IMR-90 (cell line): ENCODE results near the gene SLC9A3. TPM values are rescaled to one million over a fixed set of nuclear protein-coding genes. Genes with fewer than 3 reads are reported as not detected.

Source experiments
- ATAC-seq: fragments of 200-7000 bp; cut with Tn5 transposase; 2 replicates; pipeline ENCODE4 v1.9.1; 2020; ENCODE audit warnings: low read depth, mild to moderate bottlenecking, moderate library complexity
- BruUV-seq: library from RNA; stranded (reverse); fragments of 400-500 nt; replicated peaks from 2 replicates; lab custom pipeline; 2021; lab: Mats Ljungman, UMichigan
- CTCF ChIA-PET: fragments of 300-600 bp; formaldehyde crosslinking; extraction: SDS; loops from one replicate; lab custom pipeline; 2021; ENCODE audit warnings: antibody characterized with exemption; lab: Yijun Ruan, JAX
- POLR2A ChIA-PET: fragments of 300-600 bp; sonication (Branson Sonifier 250); formaldehyde crosslinking; loops from one replicate; lab custom pipeline; 2022; ENCODE audit warnings: antibody characterized with exemption; ENCODE audit not compliant: unreplicated experiment; lab: Charles Lee
- DNase-seq: peaks from one replicate; pipeline ENCODE4 v3.0.0; 2013
- H2AFZ ChIP-seq: replicated peaks from 2 replicates; pipeline ENCODE3; 2013; ENCODE audit warnings: low read length, mild to moderate bottlenecking; ENCODE audit not compliant: poor library complexity
- H2AK5ac ChIP-seq: 2 replicates; pipeline ENCODE4 v1.6.1; 2013; ENCODE audit warnings: low read depth, low read length, inconsistent platforms
- H2AK9ac ChIP-seq: replicated peaks from 2 replicates; pipeline ENCODE3; 2013; ENCODE audit warnings: mild to moderate bottlenecking, low read depth, low read length, moderate library complexity; ENCODE audit not compliant: poor library complexity
- H2BK120ac ChIP-seq: 2 replicates; pipeline ENCODE4 v1.6.1; 2013; ENCODE audit warnings: low read depth, low read length, inconsistent platforms
- H2BK15ac ChIP-seq: 3 replicates; pipeline ENCODE4 v1.6.1; 2013; ENCODE audit warnings: low read depth, low read length, inconsistent platforms
- H2BK20ac ChIP-seq: 2 replicates; pipeline ENCODE4 v1.6.1; 2013; ENCODE audit warnings: low read depth, mild to moderate bottlenecking, inconsistent platforms, low read length, moderate library complexity
- H2BK5ac ChIP-seq: 2 replicates; pipeline ENCODE4 v1.6.1; 2013; ENCODE audit warnings: mild to moderate bottlenecking, low read depth, low read length, inconsistent platforms; ENCODE audit not compliant: poor library complexity, severe bottlenecking
- H3K14ac ChIP-seq: replicated peaks from 2 replicates; pipeline ENCODE4 v1.6.1; 2013; ENCODE audit warnings: low read depth, low read length, inconsistent platforms
- H3K18ac ChIP-seq: 2 replicates; pipeline ENCODE4 v1.6.1; 2013; ENCODE audit warnings: low read depth, low read length, control low read depth
- H3K23ac ChIP-seq: 2 replicates; pipeline ENCODE4 v1.6.1; 2013; ENCODE audit warnings: low read depth, low read length, inconsistent platforms
- H3K27ac ChIP-seq: 2 replicates; pipeline ENCODE4 v1.5.1; 2013; ENCODE audit warnings: mild to moderate bottlenecking, control low read depth, low read length; ENCODE audit not compliant: insufficient read depth
- H3K27me3 ChIP-seq: 2 replicates; pipeline ENCODE4 v1.6.1; 2013; ENCODE audit warnings: low read length; ENCODE audit not compliant: control insufficient read depth, insufficient read depth
- H3K36me3 ChIP-seq: 2 replicates; pipeline ENCODE4 v1.6.1; 2013; ENCODE audit warnings: low read length, mixed read lengths; ENCODE audit not compliant: control insufficient read depth, insufficient read depth
- H3K4ac ChIP-seq: 2 replicates; pipeline ENCODE4 v1.6.1; 2013; ENCODE audit warnings: low read depth, low read length, inconsistent platforms
- H3K4me1 ChIP-seq: 2 replicates; pipeline ENCODE4 v1.6.1; 2013; ENCODE audit warnings: low read length, mixed read lengths; ENCODE audit not compliant: control insufficient read depth, insufficient read depth
- H3K4me2 ChIP-seq: 2 replicates; pipeline ENCODE4 v1.6.1; 2013; ENCODE audit warnings: low read depth, mild to moderate bottlenecking, control low read depth, low read length, moderate library complexity
- H3K4me3 ChIP-seq: 2 replicates; pipeline ENCODE4 v1.5.1; 2013; ENCODE audit warnings: low read depth, mild to moderate bottlenecking, control low read depth, low read length, moderate library complexity; ENCODE audit not compliant: insufficient read depth
- H3K56ac ChIP-seq: 2 replicates; pipeline ENCODE4 v1.6.1; 2013; ENCODE audit warnings: low read length, inconsistent platforms; ENCODE audit not compliant: insufficient read depth; ENCODE audit errors: extremely low read depth
- H3K79me1 ChIP-seq, 2 experiments: 2 replicates each; pipeline ENCODE4 v1.6.1; 2013; ENCODE audit warnings: low read length in 2 of 2, inconsistent platforms in 1 of 2, low read depth in 1 of 2
- H3K9ac ChIP-seq: 2 replicates; pipeline ENCODE4 v1.6.1; 2013; ENCODE audit warnings: low read depth, low read length, control low read depth
- H3K9me1 ChIP-seq: 2 replicates; pipeline ENCODE4 v1.6.1; 2013; ENCODE audit warnings: low read length, inconsistent platforms; ENCODE audit not compliant: insufficient read depth
- H3K9me3 ChIP-seq: 2 replicates; pipeline ENCODE4 v1.6.1; 2013; ENCODE audit warnings: low read length; ENCODE audit not compliant: control insufficient read depth, insufficient read depth
- H4K20me1 ChIP-seq: 2 replicates; pipeline ENCODE4 v1.6.1; 2013; ENCODE audit warnings: low read length, inconsistent platforms; ENCODE audit not compliant: insufficient read depth
- H4K5ac ChIP-seq: 2 replicates; pipeline ENCODE4 v1.6.1; 2013; ENCODE audit warnings: mild to moderate bottlenecking, low read depth, low read length, control low read depth
- H4K8ac ChIP-seq, 2 experiments: 2 replicates each; pipeline ENCODE4 v1.6.1; 2013; ENCODE audit warnings: low read depth in 2 of 2, low read length in 2 of 2, control low read depth in 1 of 2, inconsistent platforms in 1 of 2
- H4K91ac ChIP-seq: 2 replicates; pipeline ENCODE4 v1.6.1; 2013; ENCODE audit warnings: low read depth, low read length, inconsistent platforms; ENCODE audit not compliant: insufficient read depth
- BHLHE40 ChIP-seq: fragments of 150-350 bp; IDR thresholded peaks from 2 replicates; pipeline ENCODE4 v1.6.1; 2016; ENCODE audit warnings: mild to moderate bottlenecking, low read depth, low read length
- CEBPB ChIP-seq: IDR thresholded peaks from 2 replicates; pipeline ENCODE4 v1.6.1; 2012; ENCODE audit warnings: low read depth, low read length, improper control_type of control experiment
- CHD1 ChIP-seq: IDR thresholded peaks from 2 replicates; pipeline ENCODE4 v1.6.1; 2012; ENCODE audit warnings: low read depth, low read length, improper control_type of control experiment
- ELK1 ChIP-seq: fragments of 150-350 bp; IDR thresholded peaks from 2 replicates; pipeline ENCODE4 v1.6.1; 2016; ENCODE audit warnings: low read depth, mild to moderate bottlenecking, low read length, moderate library complexity, borderline replicate concordance
- FOS ChIP-seq: fragments of 150-350 bp; IDR thresholded peaks from 2 replicates; pipeline ENCODE4 v1.6.1; 2016; ENCODE audit warnings: low read depth, low read length
- MAFK ChIP-seq: IDR thresholded peaks from 2 replicates; pipeline ENCODE4 v1.6.1; 2012; ENCODE audit warnings: low read depth, low read length, improper control_type of control experiment
- MAZ ChIP-seq: IDR thresholded peaks from 2 replicates; pipeline ENCODE4 v1.6.1; 2012; ENCODE audit warnings: low read depth, mild to moderate bottlenecking, low read length, improper control_type of control experiment, moderate library complexity, borderline replicate concordance
- MXI1 ChIP-seq: IDR thresholded peaks from 2 replicates; pipeline ENCODE4 v1.6.1; 2012; ENCODE audit warnings: low read depth, mild to moderate bottlenecking, low read length, moderate library complexity, borderline replicate concordance
- NFE2L2 ChIP-seq: fragments of 150-350 bp; IDR thresholded peaks from 2 replicates; pipeline ENCODE4 v1.6.1; 2016; ENCODE audit warnings: low read depth, mild to moderate bottlenecking, low read length
- POLR2A ChIP-seq: IDR thresholded peaks from 2 replicates; pipeline ENCODE4 v1.6.1; 2012; ENCODE audit warnings: mild to moderate bottlenecking, low read depth, low read length
- RAD21 ChIP-seq: IDR thresholded peaks from 2 replicates; pipeline ENCODE4 v1.6.1; 2012; ENCODE audit warnings: low read length, improper control_type of control experiment
- RCOR1 ChIP-seq: IDR thresholded peaks from 2 replicates; pipeline ENCODE4 v1.6.1; 2012; ENCODE audit warnings: mild to moderate bottlenecking, low read length, improper control_type of control experiment; ENCODE audit not compliant: insufficient replicate concordance
- RFX5 ChIP-seq: IDR thresholded peaks from 2 replicates; pipeline ENCODE4 v1.8.0; 2012; ENCODE audit warnings: low read depth, mild to moderate bottlenecking, low read length, moderate library complexity
- SMC3 ChIP-seq: fragments of 150-350 bp; IDR thresholded peaks from 2 replicates; pipeline ENCODE4 v1.6.1; 2016; ENCODE audit warnings: low read depth, mild to moderate bottlenecking, antibody characterized with exemption, low read length, moderate library complexity
- USF2 ChIP-seq: fragments of 150-350 bp; IDR thresholded peaks from 2 replicates; pipeline ENCODE4 v1.6.1; 2017; ENCODE audit warnings: mild to moderate bottlenecking, antibody characterized with exemption, low read length, low read depth
- WGBS, 2 experiments: methylation state at CpG; one replicate each; pipeline versions ENCODE4 v1.1.5 to v1.1.7; 2013; ENCODE audit warnings: missing lambda C conversion rate in 2 of 2; ENCODE audit not compliant: insufficient read length in 1 of 2; ENCODE audit errors: extremely low coverage in 2 of 2; 5-methylcytosine and 5-hydroxymethylcytosine counted together
- dilution Hi-C: fragments of 300-500 bp; cut with HindIII; formaldehyde crosslinking; loops from one replicate; pipeline ENCODE4 v1.14.3; 2018; ENCODE audit warnings: low sequenced_read_pairs; ENCODE audit not compliant: unreplicated experiment
- in situ Hi-C: fragments of 300-500 bp; cut with MboI; formaldehyde crosslinking; loops from 3 replicates; pipeline ENCODE4 v1.14.3; 2019; ENCODE audit warnings: low sequenced_read_pairs, inconsistent platforms, mixed read lengths
- intact Hi-C: fragments of 100-400 bp; cut with micrococcal nuclease; formaldehyde crosslinking; loops from 2 replicates; pipeline ENCODE4 v1.10.0; 2022
- polyA plus RNA-seq, 3 experiments: library from polyadenylated mRNA; depleted of rRNA; stranded (reverse); fragments of >200 nt; gene quantifications; 2 replicates each; pipeline ENCODE4 v1.2.3, GENCODE V29; 2012; ENCODE audit warnings: low replicate concordance in 1 of 3
- total RNA-seq: library from RNA; depleted of rRNA; stranded (reverse); fragments of >200 nt; gene quantifications from 2 replicates; pipeline ENCODE4 v1.2.3, GENCODE V29; 2012

SLC9A3 gene
- total and polyA plus RNA-seq, 2 of the 4 experiments (the other 2 are of a cell fraction): 0.72 to 1.5 TPM

GRCh38 chr5:469752-470483 lies 54.3 kb downstream of the SLC9A3 start:
- Histone ChIP-seq H3K23ac (no peak overlapping the region), H3K9ac (no peak overlapping the region), H3K18ac (no peak overlapping the region), H2BK120ac (no peak overlapping the region), H3K36me3 (peaks cover 34% of the 10 kb centered on the region), H3K4ac (no peak overlapping the region), H2AK5ac (no peak overlapping the region), H4K91ac (no peak overlapping the region), H3K27me3 (no peaks in the 10 kb centered on the region), H3K4me1 (peaks cover 6% of the 10 kb centered on the region; the same call in 1 of the 2 replicates), H3K9me1 (peaks cover 4% of the 10 kb centered on the region), H2BK20ac (no peak overlapping the region), H2AK9ac (no peak overlapping the region), H3K14ac (no peak overlapping the region), H3K4me3 (no peak overlapping the region), H3K9me3 (no peaks in the 10 kb centered on the region), H3K56ac (no peak overlapping the region), H2BK15ac (no peak overlapping the region), H4K20me1 (peaks cover 4% of the 10 kb centered on the region; the same call in 1 of the 2 replicates), H2AFZ (no peak overlapping the region), H3K27ac (no peak overlapping the region), H4K5ac (no peak overlapping the region), H4K8ac (no peak overlapping the region), H3K4me2 (no peak overlapping the region), H2BK5ac (no peak overlapping the region), H3K79me1 (peaks cover 11 to 33% of the 10 kb centered on the region in 2 experiments)
- ChIA-PET CTCF (interaction anchor here (0.5 kb wide), 1 partner anchor 157 kb away, joined by 4 read pairs; no protein-coding TSS in a partner anchor), POLR2A (interaction anchor here (0.6 kb wide), 1 partner anchor 156 kb away, joined by 5 read pairs; no protein-coding TSS in a partner anchor)
- BruUV-seq: no TSS peak
- in situ Hi-C loops (no loop called here), dilution Hi-C loops (no loop called here), intact Hi-C loops (loop anchor here (10.0 kb wide), 1 partner anchor 435 kb away; no protein-coding TSS in a partner anchor)
- no peak for DNase-seq
- no peak for ATAC-seq
- WGBS, 2 experiments: 79% methylated on average over 5 of the region's 19 CpGs; no CpG with 5 or more reads in 1 of the 2 experiments
- no peak for TF ChIP-seq BHLHE40
- no peak for TF ChIP-seq SMC3
- no peak for TF ChIP-seq NFE2L2
- no peak for TF ChIP-seq MXI1
- no peak for TF ChIP-seq CEBPB
- no peak for TF ChIP-seq POLR2A
- no peak for TF ChIP-seq ELK1
- TF ChIP-seq MAZ: no peak
- TF ChIP-seq CHD1: no peak
- TF ChIP-seq RAD21: no peak
- no peak for TF ChIP-seq USF2
- no peak for TF ChIP-seq RFX5
- no peak for TF ChIP-seq RCOR1
- no peak for TF ChIP-seq FOS
- no peak for TF ChIP-seq MAFK
